ENCODE data around the gene CDK5RAP2.
A peak's percentile ranks its signal among the peaks of the same experiment; 100 is the strongest.
"Not testable (repeated sequence)": the region's sequence is repeated elsewhere in the genome, so short reads cannot be mapped to it uniquely, and the experiment has no call there.

Gene CDK5RAP2

GRCh38 chr9:120587328-120587727, 7.4 kb upstream of the CDK5RAP2 start:
- no peak for DNase-seq (ENCODE audit: low read depth)

- DNase-seq (ENCODE audit: low read depth) = peak; percentile 56
Observed at GRCh38 chr9:120583958-120584369, 4.0 kb upstream of the CDK5RAP2 start.

GRCh38 chr9:120579139-120580050, 572 bp downstream of the CDK5RAP2 start:
- DNase-seq (ENCODE audit: low read depth) = no peak

GRCh38 chr9:120574473-120574872, 5.5 kb downstream of the CDK5RAP2 start:
- DNase-seq (ENCODE audit: low read depth) = no peak

GRCh38 chr9:120572472-120572871, 7.5 kb downstream of the CDK5RAP2 start:
- no peak for DNase-seq (ENCODE audit: low read depth)

GRCh38 chr9:120571443-120572257, 8.3 kb downstream of the CDK5RAP2 start:
- DNase-seq (ENCODE audit: low read depth) = no peak

GRCh38 chr9:120570296-120570695, 9.7 kb downstream of the CDK5RAP2 start:
- DNase-seq (ENCODE audit: low read depth) = no peak

- DNase-seq (ENCODE audit: low read depth) = no peak
Observed at GRCh38 chr9:120569556-120569955, 10.4 kb downstream of the CDK5RAP2 start.

- DNase-seq (ENCODE audit: low read depth) = no peak
Observed at GRCh38 chr9:120568816-120569215, 11.2 kb downstream of the CDK5RAP2 start.

GRCh38 chr9:120567874-120568273, 12.1 kb downstream of the CDK5RAP2 start:
- no peak for DNase-seq (ENCODE audit: low read depth)

- DNase-seq (ENCODE audit: low read depth) = no peak
Observed at GRCh38 chr9:120567081-120567480, 12.9 kb downstream of the CDK5RAP2 start.

GRCh38 chr9:120564589-120564988, 15.4 kb downstream of the CDK5RAP2 start:
- DNase-seq (ENCODE audit: low read depth) = no peak

- DNase-seq (ENCODE audit: low read depth) = no peak
Observed at GRCh38 chr9:120562861-120563443, 17.0 kb downstream of the CDK5RAP2 start.

GRCh38 chr9:120561709-120562108, 18.3 kb downstream of the CDK5RAP2 start:
- DNase-seq (ENCODE audit: low read depth) = no peak

GRCh38 chr9:120559546-120559945, 20.4 kb downstream of the CDK5RAP2 start:
- DNase-seq (ENCODE audit: low read depth) = no peak

GRCh38 chr9:120558454-120558853, 21.5 kb downstream of the CDK5RAP2 start:
- no peak for DNase-seq (ENCODE audit: low read depth)

- no peak for DNase-seq (ENCODE audit: low read depth)
Observed at GRCh38 chr9:120557205-120557604, 22.8 kb downstream of the CDK5RAP2 start.

GRCh38 chr9:120556775-120557174, 23.2 kb downstream of the CDK5RAP2 start:
- DNase-seq (ENCODE audit: low read depth) = no peak

GRCh38 chr9:120555839-120556238, 24.1 kb downstream of the CDK5RAP2 start:
- no peak for DNase-seq (ENCODE audit: low read depth)

- DNase-seq (ENCODE audit: low read depth) = not testable (repeated sequence)
Observed at GRCh38 chr9:120552210-120552704, 27.7 kb downstream of the CDK5RAP2 start.

GRCh38 chr9:120545701-120546550, 34.0 kb downstream of the CDK5RAP2 start:
- no peak for DNase-seq (ENCODE audit: low read depth)

Measured in HS-5 (cell line).